ENCODE data around the gene RFX8.
"Not testable (repeated sequence)": the region's sequence is repeated elsewhere in the genome, so short reads cannot be mapped to it uniquely, and the experiment has no call there.

The RFX8 gene

GRCh38 chr2:101440127-101440738 is 34.7 kb downstream of the RFX8 start:
- no peak for DNase-seq (ENCODE audit: low read depth)

GRCh38 chr2:101439716-101440115 is 35.2 kb downstream of the RFX8 start:
- DNase-seq (ENCODE audit: low read depth), result no peak

- not testable (repeated sequence) for DNase-seq (ENCODE audit: low read depth)
These were observed 36.4 kb downstream of the RFX8 start for GRCh38 chr2:101438555-101438954.

- DNase-seq (ENCODE audit: low read depth), result no peak
These were observed 39.7 kb downstream of the RFX8 start for GRCh38 chr2:101435001-101435862.

- DNase-seq (ENCODE audit: low read depth), result no peak
These were observed 41.4 kb downstream of the RFX8 start for GRCh38 chr2:101433465-101433864.

GRCh38 chr2:101432411-101433181 is 42.3 kb downstream of the RFX8 start:
- no peak for DNase-seq (ENCODE audit: low read depth)

- DNase-seq (ENCODE audit: low read depth), result no peak
These were observed 43.4 kb downstream of the RFX8 start for GRCh38 chr2:101431486-101431885.

GRCh38 chr2:101430156-101430555 is 44.8 kb downstream of the RFX8 start:
- no peak for DNase-seq (ENCODE audit: low read depth)

- DNase-seq (ENCODE audit: low read depth), result no peak
These were observed 45.5 kb downstream of the RFX8 start for GRCh38 chr2:101429453-101429852.

- DNase-seq (ENCODE audit: low read depth), result no peak
These were observed 46.3 kb downstream of the RFX8 start for GRCh38 chr2:101428422-101429176.

GRCh38 chr2:101427743-101428142 is 47.2 kb downstream of the RFX8 start:
- no peak for DNase-seq (ENCODE audit: low read depth)

- no peak for DNase-seq (ENCODE audit: low read depth)
These were observed 47.7 kb downstream of the RFX8 start for GRCh38 chr2:101427240-101427639.

- no peak for DNase-seq (ENCODE audit: low read depth)
These were observed 48.1 kb downstream of the RFX8 start for GRCh38 chr2:101426822-101427221.

GRCh38 chr2:101420623-101421022 is 54.3 kb downstream of the RFX8 start:
- DNase-seq (ENCODE audit: low read depth), result no peak

GRCh38 chr2:101419096-101419663 is 55.7 kb downstream of the RFX8 start:
- no peak for DNase-seq (ENCODE audit: low read depth)

GRCh38 chr2:101418460-101419095 is 56.3 kb downstream of the RFX8 start:
- DNase-seq (ENCODE audit: low read depth), result no peak

GRCh38 chr2:101416609-101417008 is 58.3 kb downstream of the RFX8 start:
- DNase-seq (ENCODE audit: low read depth), result no peak

- no peak for DNase-seq (ENCODE audit: low read depth)
These were observed 59.0 kb downstream of the RFX8 start for GRCh38 chr2:101415884-101416283.

- DNase-seq (ENCODE audit: low read depth), result no peak
These were observed 59.7 kb downstream of the RFX8 start for GRCh38 chr2:101415220-101415619.

GRCh38 chr2:101412092-101412694 is 62.7 kb downstream of the RFX8 start:
- no peak for DNase-seq (ENCODE audit: low read depth)

- DNase-seq (ENCODE audit: low read depth), result no peak
These were observed 64.2 kb downstream of the RFX8 start for GRCh38 chr2:101410746-101411145.
